ENCODE results near the gene LHPP.

The LHPP gene

DNA sequence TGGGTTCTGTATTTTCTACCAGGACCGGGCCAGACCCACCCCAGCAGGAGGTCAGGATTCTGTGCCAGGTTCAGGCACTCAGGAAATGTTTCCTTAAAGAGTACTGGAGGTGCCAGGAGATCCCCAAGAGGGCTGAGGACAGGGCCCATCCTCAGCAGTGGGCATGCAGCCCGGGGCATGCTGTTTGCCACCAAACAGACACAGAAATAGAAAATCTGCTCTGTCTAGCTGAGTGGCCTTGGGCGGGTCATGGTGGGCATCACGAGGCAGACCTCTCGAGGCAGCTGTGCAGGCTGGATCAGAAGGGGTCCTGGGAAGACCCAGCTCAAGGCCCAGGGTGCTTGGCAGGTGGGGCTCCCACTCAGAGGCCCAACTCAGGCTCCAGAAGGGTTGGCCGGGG, 177.6 kb downstream of the LHPP start:
- TF ChIP-seq SUZ12 (IDR thresholded peaks at IDR 0.05; ENCODE audit: extremely low read depth, insufficient read depth, insufficient read length) (no peak), ZNF274 (IDR thresholded peaks at IDR 0.05; ENCODE audit: low read depth, low read length) (no peak), YY1 (IDR thresholded peaks at IDR 0.05; ENCODE audit: insufficient read depth, insufficient read length) (no peak)
- H3K4me3 ChIP-seq (ENCODE audit: insufficient read length, low read depth): no peak overlapping the region
- no peak overlapping the region for H3K9ac ChIP-seq (ENCODE audit: insufficient read length, low read depth)
- H3K4me1 ChIP-seq (ENCODE audit: insufficient read depth, insufficient read length): no peaks in the 10 kb centered on the region
- no peaks in the 10 kb centered on the region for H3K27me3 ChIP-seq (ENCODE audit: insufficient read depth, insufficient read length)
- H3K36me3 ChIP-seq (ENCODE audit: insufficient read depth, insufficient read length, low read length): peaks cover 7% of the 10 kb centered on the region
- H3K9me3 ChIP-seq (ENCODE audit: insufficient read depth, low read length): no peaks in the 10 kb centered on the region
- DNase-seq (ENCODE audit: low read depth, low spot score): no peak

DNA sequence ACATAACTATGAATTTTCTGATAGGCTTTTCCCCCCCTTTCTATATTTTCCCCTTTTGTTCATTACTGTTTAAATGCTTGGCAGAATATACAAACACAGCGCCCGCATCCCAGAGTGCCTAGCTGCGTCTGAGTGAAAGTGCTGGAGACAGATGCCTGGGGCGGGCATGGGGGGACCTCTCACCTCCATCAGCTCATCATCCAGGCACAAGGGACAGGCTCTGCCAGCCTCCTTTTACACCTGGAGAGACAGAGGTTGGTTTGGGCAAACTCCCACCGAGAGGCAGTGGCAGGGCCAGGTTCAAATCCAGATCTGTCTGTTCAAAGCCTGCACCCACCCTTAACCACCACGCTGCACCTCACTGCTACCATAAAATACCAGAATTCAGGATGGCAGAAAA, 178.0 kb downstream of the LHPP start:
- Histone ChIP-seq H3K4me3 (ENCODE audit: insufficient read length, low read depth) (no peak overlapping the region), H3K4me1 (ENCODE audit: insufficient read depth, insufficient read length) (no peaks in the 10 kb centered on the region), H3K9me3 (ENCODE audit: insufficient read depth, low read length) (no peaks in the 10 kb centered on the region), H3K9ac (ENCODE audit: insufficient read length, low read depth) (no peak overlapping the region), H3K36me3 (ENCODE audit: insufficient read depth, insufficient read length, low read length) (peaks cover 7% of the 10 kb centered on the region), H3K27me3 (ENCODE audit: insufficient read depth, insufficient read length) (no peaks in the 10 kb centered on the region)
- DNase-seq (ENCODE audit: low read depth, low spot score): no peak
- TF ChIP-seq YY1 (IDR thresholded peaks at IDR 0.05; ENCODE audit: insufficient read depth, insufficient read length) (no peak), ZNF274 (IDR thresholded peaks at IDR 0.05; ENCODE audit: low read depth, low read length) (no peak), SUZ12 (IDR thresholded peaks at IDR 0.05; ENCODE audit: extremely low read depth, insufficient read depth, insufficient read length) (no peak)

DNA sequence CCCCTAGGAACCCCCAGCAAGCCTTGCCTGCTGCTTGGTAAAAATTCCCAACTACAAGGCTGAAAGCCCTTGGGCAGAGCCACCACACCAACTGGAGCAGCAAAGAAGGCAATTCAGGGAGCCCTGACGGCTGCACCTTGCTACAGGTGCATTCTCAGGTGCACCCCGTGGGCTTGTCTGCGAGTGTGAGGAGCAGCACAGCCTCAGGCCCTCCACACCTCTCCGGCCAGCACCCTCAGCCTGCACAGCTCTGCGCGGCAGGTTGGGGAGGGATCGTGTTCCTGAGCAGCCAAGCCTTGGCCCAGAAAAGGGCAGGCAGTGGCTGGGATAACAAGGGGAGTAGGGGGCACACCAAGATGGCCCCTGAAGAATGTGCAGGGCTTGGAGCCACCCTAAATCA, 178.4 kb downstream of the LHPP start:
- TF ChIP-seq YY1 (IDR thresholded peaks at IDR 0.05; ENCODE audit: insufficient read depth, insufficient read length) (no peak), SUZ12 (IDR thresholded peaks at IDR 0.05; ENCODE audit: extremely low read depth, insufficient read depth, insufficient read length) (no peak), ZNF274 (IDR thresholded peaks at IDR 0.05; ENCODE audit: low read depth, low read length) (no peak)
- H3K36me3 ChIP-seq (ENCODE audit: insufficient read depth, insufficient read length, low read length): peaks cover 7% of the 10 kb centered on the region
- H3K9ac ChIP-seq (ENCODE audit: insufficient read length, low read depth): no peak overlapping the region
- H3K9me3 ChIP-seq (ENCODE audit: insufficient read depth, low read length): no peaks in the 10 kb centered on the region
- no peaks in the 10 kb centered on the region for H3K27me3 ChIP-seq (ENCODE audit: insufficient read depth, insufficient read length)
- H3K4me1 ChIP-seq (ENCODE audit: insufficient read depth, insufficient read length): no peaks in the 10 kb centered on the region
- no peak overlapping the region for H3K4me3 ChIP-seq (ENCODE audit: insufficient read length, low read depth)
- DNase-seq (ENCODE audit: low read depth, low spot score): no peak

DNA sequence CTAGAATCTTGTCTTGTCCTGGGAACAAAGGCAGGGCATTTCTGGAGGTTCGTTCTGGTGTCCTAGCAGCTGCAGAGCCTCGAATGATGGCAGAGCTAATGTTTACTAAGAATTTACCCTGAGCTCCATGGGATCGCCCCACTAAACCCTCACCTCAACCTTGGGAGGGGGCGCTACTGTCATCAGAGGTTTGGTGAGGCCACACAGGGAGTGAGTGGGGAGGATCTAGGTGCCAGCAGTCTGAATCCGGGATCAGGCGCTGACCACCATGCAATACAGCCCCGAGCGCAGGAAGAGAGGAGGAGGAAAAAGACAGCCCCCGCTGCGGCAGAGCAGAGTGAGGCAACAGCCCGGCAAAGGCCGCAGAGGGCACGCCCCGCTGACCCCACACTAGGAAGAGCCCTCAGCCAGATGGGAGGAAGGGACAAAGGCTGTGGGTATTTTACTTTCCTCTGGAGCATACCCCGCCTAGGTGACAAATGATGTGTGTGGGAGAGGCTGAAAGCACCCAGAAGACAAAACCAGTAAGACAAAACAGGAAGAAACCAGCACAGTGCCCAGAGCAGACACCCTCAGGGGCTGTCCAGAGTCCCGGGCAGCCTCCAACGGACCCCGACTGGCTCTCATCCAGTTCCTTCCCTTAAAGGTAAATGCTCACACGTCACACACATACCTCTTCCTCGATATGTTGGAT, 179.1 kb downstream of the LHPP start:
- no peak for TF ChIP-seq YY1 (IDR thresholded peaks at IDR 0.05; ENCODE audit: insufficient read depth, insufficient read length)
- TF ChIP-seq ZNF274 (IDR thresholded peaks at IDR 0.05; ENCODE audit: low read depth, low read length): no peak
- TF ChIP-seq SUZ12 (IDR thresholded peaks at IDR 0.05; ENCODE audit: extremely low read depth, insufficient read depth, insufficient read length): no peak
- Histone ChIP-seq H3K9me3 (ENCODE audit: insufficient read depth, low read length) (no peaks in the 10 kb centered on the region), H3K9ac (ENCODE audit: insufficient read length, low read depth) (no peak overlapping the region), H3K36me3 (ENCODE audit: insufficient read depth, insufficient read length, low read length) (peaks cover 7% of the 10 kb centered on the region), H3K27me3 (ENCODE audit: insufficient read depth, insufficient read length) (no peaks in the 10 kb centered on the region), H3K4me3 (ENCODE audit: insufficient read length, low read depth) (no peak overlapping the region), H3K4me1 (ENCODE audit: insufficient read depth, insufficient read length) (no peaks in the 10 kb centered on the region)
- DNase-seq (ENCODE audit: low read depth, low spot score): no peak

DNA sequence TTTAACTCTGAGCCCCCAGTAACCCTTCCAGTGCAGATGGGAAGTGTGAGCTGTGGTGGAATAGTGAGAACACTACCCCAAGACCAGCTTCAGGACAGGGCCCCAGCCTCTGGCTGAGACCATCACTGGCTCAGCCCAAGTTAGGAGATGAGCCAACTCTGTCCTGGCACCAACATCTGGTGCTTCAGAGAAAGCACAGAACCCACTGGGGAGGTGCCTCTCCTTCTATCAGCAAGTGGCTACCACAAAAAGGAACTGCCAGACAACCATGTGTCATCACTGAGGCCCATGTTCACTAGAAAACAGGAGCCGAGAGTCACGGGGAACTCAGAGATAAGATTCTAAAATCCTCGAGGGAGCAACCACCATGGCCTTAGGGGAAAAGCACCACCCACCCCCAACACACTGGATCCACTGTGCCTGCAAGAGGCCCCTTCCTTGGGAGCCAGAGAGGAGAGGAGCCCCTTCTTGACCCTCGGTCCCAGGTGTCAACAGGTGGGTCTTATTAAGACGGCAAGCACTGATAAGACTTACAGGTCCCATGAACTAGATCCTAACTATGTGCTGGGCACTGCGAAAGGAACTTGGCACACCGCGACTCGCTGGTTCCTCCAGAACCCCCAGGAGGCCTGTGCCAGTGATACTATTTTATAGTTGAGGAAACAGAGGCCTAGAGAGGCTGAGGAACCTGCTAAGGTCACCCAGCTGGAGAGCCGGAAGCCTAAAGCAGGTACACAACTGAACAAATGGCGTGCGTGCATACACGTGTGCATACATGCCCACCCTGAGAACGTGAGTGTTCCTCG, 179.9 kb downstream of the LHPP start:
- H3K36me3 ChIP-seq (ENCODE audit: insufficient read depth, insufficient read length, low read length): peaks cover 7% of the 10 kb centered on the region
- H3K9ac ChIP-seq (ENCODE audit: insufficient read length, low read depth): no peak overlapping the region
- no peak for DNase-seq (ENCODE audit: low read depth, low spot score)
- H3K4me1 ChIP-seq (ENCODE audit: insufficient read depth, insufficient read length): no peaks in the 10 kb centered on the region
- no peaks in the 10 kb centered on the region for H3K27me3 ChIP-seq (ENCODE audit: insufficient read depth, insufficient read length)
- no peaks in the 10 kb centered on the region for H3K9me3 ChIP-seq (ENCODE audit: insufficient read depth, low read length)
- H3K4me3 ChIP-seq (ENCODE audit: insufficient read length, low read depth): no peak overlapping the region
- no peak for TF ChIP-seq YY1 (IDR thresholded peaks at IDR 0.05; ENCODE audit: insufficient read depth, insufficient read length)

- Histone ChIP-seq H3K4me3 (ENCODE audit: insufficient read length, low read depth) (no peak overlapping the region), H3K9me3 (ENCODE audit: insufficient read depth, low read length) (no peaks in the 10 kb centered on the region), H3K9ac (ENCODE audit: insufficient read length, low read depth) (no peak overlapping the region), H3K36me3 (ENCODE audit: insufficient read depth, insufficient read length, low read length) (peaks cover 13% of the 10 kb centered on the region), H3K4me1 (ENCODE audit: insufficient read depth, insufficient read length) (no peaks in the 10 kb centered on the region), H3K27me3 (ENCODE audit: insufficient read depth, insufficient read length) (no peaks in the 10 kb centered on the region)
- DNase-seq (ENCODE audit: low read depth, low spot score): no peak
- TF ChIP-seq YY1 (IDR thresholded peaks at IDR 0.05; ENCODE audit: insufficient read depth, insufficient read length) (no peak), SUZ12 (IDR thresholded peaks at IDR 0.05; ENCODE audit: extremely low read depth, insufficient read depth, insufficient read length) (no peak), ZNF274 (IDR thresholded peaks at IDR 0.05; ENCODE audit: low read depth, low read length) (no peak)
These were observed 180.6 kb downstream of the LHPP start for GRCh38 chr10:124642088-124642710.

DNA sequence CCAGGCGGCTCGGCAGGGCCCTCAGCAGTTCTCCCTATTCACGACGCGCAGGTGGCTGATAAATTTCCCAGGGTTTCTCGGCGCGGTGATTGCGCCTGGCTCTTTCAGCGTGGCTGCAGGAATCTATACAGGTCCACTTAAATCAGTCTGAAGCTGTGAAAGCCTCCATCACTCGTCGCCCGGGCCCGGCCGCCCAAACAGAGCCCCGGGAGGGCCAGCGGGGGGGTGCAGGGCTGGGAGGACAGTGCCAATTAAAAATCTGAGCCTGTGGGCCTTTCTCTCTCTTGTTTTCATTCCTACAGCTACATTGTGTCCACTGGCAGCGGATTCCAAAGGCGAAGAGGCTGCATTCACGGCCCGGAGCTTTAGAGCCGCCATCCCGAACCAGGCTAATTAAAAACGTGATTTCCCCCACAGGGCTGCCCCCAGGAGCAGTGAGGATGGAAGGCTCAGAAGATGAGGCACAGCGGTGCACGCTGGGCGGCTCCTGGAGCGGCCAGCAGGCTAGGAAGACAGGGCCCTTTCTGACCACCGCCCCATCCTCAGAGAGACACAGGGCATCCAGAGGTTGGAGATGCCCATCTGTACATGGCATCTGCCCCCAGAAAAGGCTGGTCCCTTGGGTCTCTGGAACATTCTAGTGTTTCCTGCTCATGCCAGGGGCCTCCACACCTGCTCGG, 181.8 kb downstream of the LHPP start:
- H3K27me3 ChIP-seq (ENCODE audit: insufficient read depth, insufficient read length): no peaks in the 10 kb centered on the region
- peaks cover 4% of the 10 kb centered on the region for H3K4me1 ChIP-seq (ENCODE audit: insufficient read depth, insufficient read length)
- H3K9ac ChIP-seq (ENCODE audit: insufficient read length, low read depth): no peak overlapping the region
- H3K9me3 ChIP-seq (ENCODE audit: insufficient read depth, low read length): no peaks in the 10 kb centered on the region
- TF ChIP-seq SUZ12 (IDR thresholded peaks at IDR 0.05; ENCODE audit: extremely low read depth, insufficient read depth, insufficient read length) (no peak), YY1 (IDR thresholded peaks at IDR 0.05; ENCODE audit: insufficient read depth, insufficient read length) (no peak), ZNF274 (IDR thresholded peaks at IDR 0.05; ENCODE audit: low read depth, low read length) (no peak)
- peaks cover 14% of the 10 kb centered on the region for H3K36me3 ChIP-seq (ENCODE audit: insufficient read depth, insufficient read length, low read length)
- no peak overlapping the region for H3K4me3 ChIP-seq (ENCODE audit: insufficient read length, low read depth)
- DNase-seq (ENCODE audit: low read depth, low spot score): no peak
